GM12891 (cell line): Measurements from ENCODE around the gene CTNNA3.

Experiments used
- POLR2AphosphoS5 ChIP-seq: IDR thresholded peaks from 2 replicates; pipeline ENCODE4 v1.6.1; 2011; ENCODE audit warnings: low read depth, low read length, control low read depth
- TAF1 ChIP-seq: IDR thresholded peaks from 2 replicates; pipeline ENCODE4 v1.6.1; 2011; ENCODE audit warnings: low read depth, low read length, control low read depth

DNA sequence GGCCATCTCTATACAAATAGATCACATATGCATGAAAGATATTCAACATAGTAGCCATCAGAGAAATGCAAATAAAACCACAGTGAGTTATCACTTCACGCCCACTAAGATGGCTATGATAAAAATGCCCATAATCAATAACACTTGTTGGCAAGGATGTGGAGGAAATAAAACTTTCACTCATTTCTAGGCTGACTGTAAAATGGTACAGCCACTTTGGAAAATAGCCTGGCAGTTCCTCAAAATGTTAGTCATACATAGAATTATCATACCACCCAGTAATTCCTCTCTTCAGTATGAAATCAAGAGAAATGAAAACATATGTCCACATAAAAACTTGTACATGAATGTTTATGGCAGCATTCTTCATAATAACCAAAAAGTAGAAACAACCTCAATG, 445.3 kb downstream of the CTNNA3 start:
- no peak for TF ChIP-seq POLR2AphosphoS5
- no peak for TF ChIP-seq TAF1
